Measurements from ENCODE around the gene DCTPP1.
A peak's percentile ranks its signal among the peaks of the same experiment; 100 is the strongest.

The DCTPP1 gene

GRCh38 chr16:30457743-30458560, 28.1 kb upstream of the DCTPP1 start:
- Histone ChIP-seq H3K27ac (ENCODE audit: extremely low read depth, low read depth, low read length) (no peak overlapping the region), H3K36me3 (ENCODE audit: control insufficient read depth in 2 of 2, insufficient read depth in 1 of 2, low read length in 2 of 2) (no peaks in the 10 kb centered on the region), H3K9me3 (ENCODE audit: control insufficient read depth, insufficient read depth, low read depth, low read length) (no peaks in the 10 kb centered on the region), H3K4me3 (ENCODE audit: low read depth, low read length) (no peak overlapping the region), H3K4me1 (ENCODE audit: control insufficient read depth, insufficient read depth, low read length) (no peaks in the 10 kb centered on the region)
- POLR2A ChIA-PET: no interaction called here
- CTCF ChIA-PET: interaction anchor here (0.6 to 6.6 kb wide), 5 partner anchors 9 to 477 kb away, joined by 3 to 39 read pairs (median 4); no protein-coding TSS in a partner anchor
- peak; percentile 57 for TF ChIP-seq ZNF629 (tag by site-specific recombination; IDR thresholded peaks at IDR 0.05)
- TF ChIP-seq ZNF335 (tag by site-specific recombination; conservative IDR thresholded peaks at IDR 0.05): 0 out of 2 replicates have a peak, but pooled peaks have one; percentile 23
- TF ChIP-seq ZBTB11 (tag by site-specific recombination; conservative IDR thresholded peaks at IDR 0.05; ENCODE audit: low read depth): peak; percentile 65
- 0 out of 2 replicates have a peak, but pooled peaks have one; percentile 9 for TF ChIP-seq ZNF514 (tag by site-specific recombination; IDR thresholded peaks at IDR 0.05)
- TF ChIP-seq PRDM2 (tag by site-specific recombination; IDR thresholded peaks at IDR 0.05; ENCODE audit: borderline replicate concordance): no peak
- 0 out of 2 replicates have a peak, but pooled peaks have one; percentile 49 for TF ChIP-seq GFI1B (tag by site-specific recombination; IDR thresholded peaks at IDR 0.05)
- TF ChIP-seq ZNF518A (tag by site-specific recombination; conservative IDR thresholded peaks at IDR 0.05; ENCODE audit: low read depth): peak; percentile 91
- TF ChIP-seq ZNF580 (tag by site-specific recombination; IDR thresholded peaks at IDR 0.05): no peak
- TF ChIP-seq ZXDB (tag by site-specific recombination; IDR thresholded peaks at IDR 0.05): peak; percentile 41; the same call in 1 of the 2 replicates
- 0 out of 2 replicates have a peak, but pooled peaks have one; percentile 16 for TF ChIP-seq ZNF354C (tag by site-specific recombination; IDR thresholded peaks at IDR 0.05; ENCODE audit: borderline replicate concordance, low read depth)
- peak; percentile 62 for TF ChIP-seq ZNF433 (tag by site-specific recombination; IDR thresholded peaks at IDR 0.05; ENCODE audit: low read depth)
- peak; percentile 77 for TF ChIP-seq ZNF558 (tag by site-specific recombination; IDR thresholded peaks at IDR 0.05)
- 0 out of 2 replicates have a peak, but pooled peaks have one; percentile 21 for TF ChIP-seq ZBTB21 (tag by site-specific recombination; IDR thresholded peaks at IDR 0.05)
- peak; percentile 80 for TF ChIP-seq ZNF426 (tag by site-specific recombination; IDR thresholded peaks at IDR 0.05)
- peak; percentile 74 for TF ChIP-seq REST (tag by site-specific recombination; IDR thresholded peaks at IDR 0.05)
- TF ChIP-seq MEIS1 (CRISPR knock-in tag; IDR thresholded peaks at IDR 0.05; ENCODE audit: borderline replicate concordance): no peak
- peak; percentile 73 for TF ChIP-seq ZNF623 (tag by site-specific recombination; IDR thresholded peaks at IDR 0.05)
